GM21381 (cell line): ENCODE data around the gene TMIGD3.

Source experiments
- ATAC-seq: cut with Tn5 transposase; IDR thresholded peaks from one replicate; pipeline ENCODE4 v1.9.1; 2021; ENCODE audit warnings: mild to moderate bottlenecking, moderate library complexity; ENCODE audit not compliant: unreplicated experiment

Gene TMIGD3

DNA sequence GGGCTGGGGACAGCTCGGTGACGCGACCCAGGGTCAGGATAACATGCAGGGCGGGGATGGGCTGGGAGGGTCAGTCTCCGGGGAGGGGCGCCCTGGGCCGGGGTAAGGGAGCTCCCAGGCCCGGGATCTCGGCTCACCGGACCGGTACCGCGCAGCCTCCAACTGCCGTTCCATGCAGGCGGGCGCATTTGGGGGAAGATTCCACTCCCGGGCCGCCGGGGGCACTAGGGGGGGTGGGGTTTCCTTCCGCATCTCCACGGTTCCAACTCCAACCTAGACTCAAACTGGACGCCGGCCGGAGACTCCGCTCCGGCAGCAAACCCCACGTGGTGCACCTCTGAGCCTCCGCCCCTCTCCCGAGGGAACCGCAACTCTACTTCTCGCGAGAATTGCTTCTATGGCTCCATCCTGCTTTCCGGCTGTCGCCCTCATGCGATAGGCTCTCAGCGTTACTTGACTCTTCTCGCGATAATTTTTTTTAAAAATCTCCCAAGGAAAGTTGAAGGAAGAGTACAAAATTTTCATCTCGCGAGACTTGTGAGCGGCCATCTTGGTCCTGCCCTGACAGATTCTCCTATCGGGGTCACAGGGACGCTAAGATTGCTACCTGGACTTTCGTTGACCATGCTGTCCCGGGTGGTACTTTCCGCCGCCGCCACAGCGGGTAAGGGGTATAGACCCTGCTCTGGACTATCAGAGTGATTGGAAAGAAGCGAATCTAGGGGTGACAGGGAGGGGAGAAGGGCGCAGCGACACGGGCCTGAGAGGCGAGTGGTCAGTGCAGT, 54.3 kb downstream of the TMIGD3 start, which contains the start of the genes ATP5PB and WDR77:
ATP5PB (plus strand) TSS at position 547 of the 785 bp plus-strand sequence; CDS start at position 625, 78 bp downstream.
WDR77 (minus strand) TSS at position 339 of the 785 bp plus-strand sequence; CDS start at position 252, 87 bp downstream.
- ATAC-seq, result peak; percentile 96

- ATAC-seq, result no peak
Measured at GRCh38 chr1:111448482-111448917, 54.9 kb downstream of the TMIGD3 start.

DNA sequence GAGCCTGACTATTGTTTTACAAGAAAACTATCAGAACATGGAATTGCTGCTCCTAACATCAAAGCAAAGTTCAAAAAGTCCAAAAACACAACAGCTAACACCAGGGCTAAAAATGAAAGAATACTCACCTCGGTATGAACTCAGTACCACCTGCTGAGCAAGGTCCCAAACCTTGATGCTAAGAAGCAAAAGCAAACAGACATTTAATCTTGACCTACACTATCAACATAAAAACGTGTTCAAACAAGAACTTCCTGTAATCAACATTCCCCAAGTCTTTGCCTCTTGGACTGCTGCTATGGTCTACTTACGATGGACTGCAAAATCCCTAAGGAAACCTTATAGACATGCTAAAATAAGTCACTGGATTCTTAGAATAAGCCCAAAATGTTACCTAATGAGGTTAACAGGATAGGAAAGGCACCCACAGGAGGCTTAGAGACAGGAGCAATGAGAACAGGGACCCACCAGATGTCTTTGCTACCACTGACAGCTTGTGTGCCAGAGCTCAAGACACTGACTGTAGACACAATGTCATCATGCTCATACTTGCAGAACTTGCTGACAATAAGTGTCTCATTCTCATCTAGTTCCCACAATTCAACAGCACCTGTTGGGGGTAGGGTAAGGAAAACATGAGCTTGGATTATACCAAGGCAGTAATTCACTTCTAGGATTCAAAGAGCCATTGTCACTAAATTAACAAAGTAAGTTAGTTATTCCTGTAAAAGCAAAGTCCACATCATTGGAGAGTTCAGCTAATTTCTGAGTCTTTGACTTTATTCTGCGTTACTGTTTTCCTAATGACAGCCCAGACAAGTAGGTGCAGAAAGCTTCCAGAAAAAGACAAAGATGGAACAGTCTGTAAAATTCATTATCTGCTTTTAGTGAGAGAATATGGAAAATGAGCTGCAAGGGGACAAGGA, 56.2 kb downstream of the TMIGD3 start:
- ATAC-seq, result no peak

DNA sequence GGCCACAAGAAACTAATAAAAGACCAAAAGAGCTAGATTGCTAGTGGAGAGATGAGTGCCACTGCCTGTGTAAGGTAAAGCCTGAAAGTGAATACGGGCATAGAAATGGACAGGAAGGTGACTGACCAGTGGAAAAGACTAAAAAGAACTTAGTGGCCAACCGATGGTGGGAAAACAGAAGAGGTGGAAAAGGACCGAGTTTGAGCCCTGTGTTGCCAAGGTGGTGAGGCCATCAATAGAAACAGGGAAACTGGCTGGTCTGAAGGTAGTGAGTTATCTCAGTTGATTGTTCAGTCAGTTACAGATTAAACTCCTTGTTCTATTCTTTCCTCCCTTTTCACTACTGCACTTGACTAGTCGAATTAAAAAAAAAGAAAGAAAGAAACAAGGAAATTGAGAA, 56.9 kb downstream of the TMIGD3 start:
- ATAC-seq, result no peak

- no peak for ATAC-seq
Measured at GRCh38 chr1:111444031-111444430, 59.4 kb downstream of the TMIGD3 start.

DNA sequence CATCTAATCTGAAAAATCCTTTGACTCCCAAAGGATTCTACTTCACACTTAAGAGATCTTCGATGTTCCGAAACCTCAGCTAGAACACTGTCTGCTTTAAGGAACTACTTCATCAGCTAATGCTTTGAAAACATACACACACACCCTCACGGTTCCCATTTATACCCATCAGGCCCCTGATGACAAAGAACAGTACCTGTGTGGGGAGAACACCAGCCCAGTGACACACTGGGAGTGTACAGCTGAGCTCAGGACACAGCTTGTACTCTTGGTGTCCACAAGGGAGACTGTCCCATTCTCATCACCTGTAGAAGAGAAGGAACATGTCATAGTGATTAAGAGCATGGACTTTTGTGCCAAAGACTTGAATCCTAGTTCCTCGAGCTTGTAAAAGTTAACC, 61.0 kb downstream of the TMIGD3 start:
- ATAC-seq, result no peak

DNA sequence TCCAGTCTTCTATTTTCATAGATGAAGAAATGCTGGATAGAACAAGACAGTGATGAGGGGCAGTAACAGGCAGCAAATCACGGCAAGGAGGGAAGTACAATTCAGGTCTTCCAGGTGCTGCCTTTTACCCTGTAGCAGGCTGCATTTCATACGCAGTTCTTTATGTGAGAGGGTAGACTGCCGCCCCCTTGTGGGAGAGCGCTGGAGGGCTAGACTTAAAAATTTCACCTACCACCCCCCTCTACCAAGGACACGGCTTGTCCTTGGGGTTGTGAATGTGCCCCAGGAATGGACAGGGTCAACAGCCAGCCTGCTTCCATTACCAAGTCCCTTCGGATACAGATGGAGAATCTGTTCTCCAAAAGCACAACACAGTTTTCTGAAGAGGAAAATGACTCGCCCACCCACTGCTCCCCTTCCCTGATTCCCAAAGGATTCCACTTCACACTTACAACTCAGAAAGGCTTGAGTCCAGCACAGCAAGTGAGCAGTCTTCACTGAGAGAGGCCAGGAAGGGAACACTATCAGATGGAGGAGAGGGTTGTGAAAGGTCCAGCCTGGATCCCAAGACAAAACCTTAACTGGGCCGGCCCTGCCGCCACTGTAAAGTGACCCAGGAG, 61.8 kb downstream of the TMIGD3 start:
- no peak for ATAC-seq

DNA sequence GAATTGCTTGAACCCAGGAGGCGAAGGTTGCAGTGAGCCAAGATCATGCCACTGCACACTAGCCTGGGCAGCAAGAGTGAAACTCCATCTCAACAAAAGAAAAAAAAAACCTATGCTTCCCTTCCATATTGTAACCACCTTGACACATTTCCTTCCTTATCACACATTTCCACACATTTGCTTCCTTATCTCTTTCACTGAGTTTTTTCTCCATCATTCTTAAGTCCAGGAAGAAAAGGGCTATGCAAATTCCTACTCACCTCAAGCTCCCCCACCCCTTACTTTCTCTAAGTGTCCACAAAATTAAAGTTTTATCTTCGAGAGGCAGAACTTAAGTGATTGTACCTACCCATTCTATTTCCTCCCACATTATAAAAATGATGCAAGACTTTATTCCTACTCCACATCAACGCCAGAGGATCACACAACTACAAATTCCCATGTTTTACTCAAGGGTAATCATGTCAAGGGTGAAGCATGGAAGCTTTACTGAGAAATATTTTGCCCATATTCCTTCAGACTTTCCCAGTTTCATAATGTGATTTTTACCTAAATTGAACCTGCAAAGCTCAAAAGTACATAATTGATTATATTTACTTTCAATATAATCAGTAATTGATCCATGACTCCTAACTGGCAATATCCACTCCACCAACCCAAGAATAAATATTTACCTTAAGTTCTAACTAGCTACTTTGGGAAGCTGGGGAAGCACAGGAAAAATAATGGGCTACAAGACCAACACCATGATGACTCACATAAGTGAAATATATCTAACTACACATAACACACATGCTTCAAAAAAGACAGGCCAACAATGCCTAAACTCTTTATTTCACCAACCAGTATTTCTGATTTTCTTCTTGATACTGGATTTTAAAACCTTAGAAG, 63.7 kb downstream of the TMIGD3 start:
- no peak for ATAC-seq

DNA sequence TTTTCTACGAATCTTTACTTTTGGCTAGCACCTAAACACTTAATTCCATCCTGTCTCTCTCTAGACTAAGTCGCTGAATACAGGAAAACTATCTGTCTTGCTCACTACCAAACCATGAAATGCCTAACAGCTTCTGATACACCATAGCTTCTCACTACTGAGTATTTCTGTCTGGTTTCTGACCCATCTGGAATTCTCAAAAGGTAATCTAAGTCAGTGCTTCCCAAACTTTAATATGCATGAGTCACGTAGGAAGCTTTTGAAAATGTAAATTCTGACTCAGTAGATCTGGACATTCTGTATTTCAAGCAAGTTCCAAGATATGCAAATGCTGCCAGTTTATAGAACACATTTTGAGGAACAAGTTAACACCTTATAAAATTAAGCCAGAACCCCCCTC, 66.7 kb downstream of the TMIGD3 start:
- ATAC-seq, result no peak
